Neural cell (in vitro differentiated cells): ENCODE results near the gene SMNDC1. TPM values are rescaled to one million over a fixed set of nuclear protein-coding genes. Genes with fewer than 3 reads are reported as not detected.

Experiments used
- H2AFZ ChIP-seq: fragments of 200-600, 300-800 bp; sonication (generic), shearing (Covaris generic); 2 replicates; pipeline ENCODE4 v1.6.0; 2014; ENCODE audit warnings: low read depth, mild to moderate bottlenecking, antibody characterized with exemption, low read length, moderate library complexity
- H3F3A ChIP-seq: fragments of 200-600 bp; shearing (Covaris generic); 2 replicates; pipeline ENCODE4 v1.6.1; 2016; ENCODE audit warnings: mild to moderate bottlenecking, moderate library complexity, mixed read lengths, antibody characterized with exemption, low read length; ENCODE audit not compliant: insufficient read depth, poor library complexity, severe bottlenecking
- H3K27ac ChIP-seq: fragments of 200-600, 300-800 bp; sonication (generic), shearing (Covaris generic); 2 replicates; pipeline ENCODE4 v1.5.1; 2014; ENCODE audit warnings: mild to moderate bottlenecking, low read length, moderate library complexity
- H3K27me3 ChIP-seq: fragments of 300-800, 200-600 bp; sonication (generic), shearing (Covaris generic); 2 replicates; pipeline ENCODE4 v1.6.0; 2014; ENCODE audit warnings: mild to moderate bottlenecking, low read depth, low read length, moderate library complexity; ENCODE audit not compliant: insufficient read depth
- H3K36me3 ChIP-seq: fragments of 300-800, 200-600 bp; sonication (generic), shearing (Covaris generic); 2 replicates; pipeline ENCODE4 v1.5.1; 2014; ENCODE audit warnings: mild to moderate bottlenecking, antibody characterized with exemption, low read length, moderate library complexity; ENCODE audit not compliant: insufficient read depth
- H3K4me2 ChIP-seq: fragments of 300-800, 200-600 bp; sonication (generic), shearing (Covaris generic); 2 replicates; pipeline ENCODE4 v1.6.0; 2014; ENCODE audit warnings: mild to moderate bottlenecking, low read length
- H3K4me3 ChIP-seq: fragments of 300-800, 200-600 bp; sonication (generic), shearing (Covaris generic); 2 replicates; pipeline ENCODE4 v1.5.1; 2014; ENCODE audit warnings: mild to moderate bottlenecking, low read length, moderate library complexity
- H3K79me2 ChIP-seq: fragments of 200-600 bp; shearing (Covaris generic); replicated peaks from 2 replicates; pipeline ENCODE4 v1.6.0; 2014; ENCODE audit warnings: mild to moderate bottlenecking, low read length, moderate library complexity; ENCODE audit not compliant: insufficient read depth
- H3K9ac ChIP-seq: fragments of 300-800, 200-600 bp; sonication (generic), shearing (Covaris generic); 2 replicates; pipeline ENCODE4 v1.6.1; 2016; ENCODE audit warnings: mild to moderate bottlenecking, low read length, mixed read lengths
- H3K9me2 ChIP-seq: fragments of 200-600 bp; shearing (Covaris generic); 2 replicates; pipeline ENCODE4 v1.6.1; 2016; ENCODE audit warnings: mild to moderate bottlenecking, low read length, mixed read lengths; ENCODE audit not compliant: insufficient read depth
- H3K9me3 ChIP-seq: fragments of 200-600, 300-800 bp; sonication (generic), shearing (Covaris generic); 2 replicates; pipeline ENCODE4 v1.6.1; 2016; ENCODE audit warnings: mild to moderate bottlenecking, mixed run types, low read length, moderate library complexity, mixed read lengths
- H4K20me1 ChIP-seq: fragments of 200-600 bp; shearing (Covaris generic); 2 replicates; pipeline ENCODE4 v1.6.1; 2016; ENCODE audit warnings: mild to moderate bottlenecking, mixed run types; ENCODE audit not compliant: insufficient read depth
- EP300 ChIP-seq: fragments of 450-650 bp; conservative IDR thresholded peaks from 2 replicates; pipeline ENCODE4 v1.6.1; 2014; ENCODE audit warnings: antibody characterized with exemption, mild to moderate bottlenecking, moderate library complexity; ENCODE audit not compliant: poor library complexity, severe bottlenecking
- EZH2 ChIP-seq: fragments of 200-600, 300-800 bp; shearing (Covaris generic), sonication (generic); IDR thresholded peaks from 2 replicates; pipeline ENCODE4 v1.6.1; 2014; ENCODE audit warnings: antibody characterized with exemption, low read length, borderline replicate concordance, mild to moderate bottlenecking; ENCODE audit not compliant: insufficient read depth, poor library complexity, severe bottlenecking
- MXI1 ChIP-seq: fragments of 450-650 bp; conservative IDR thresholded peaks from 2 replicates; pipeline ENCODE4 v1.6.1; 2014; ENCODE audit warnings: antibody characterized with exemption, mild to moderate bottlenecking; ENCODE audit not compliant: poor library complexity, severe bottlenecking
- POLR2AphosphoS5 ChIP-seq: IDR thresholded peaks from 2 replicates; pipeline ENCODE4 v1.6.1; 2012
- RAD21 ChIP-seq: fragments of 450-650 bp; conservative IDR thresholded peaks from 2 replicates; pipeline ENCODE4 v1.6.1; 2014; ENCODE audit warnings: antibody characterized with exemption, mild to moderate bottlenecking, moderate library complexity
- SMC3 ChIP-seq: fragments of 450-650 bp; conservative IDR thresholded peaks from 2 replicates; pipeline ENCODE4 v1.6.1; 2014; ENCODE audit warnings: antibody characterized with exemption, mild to moderate bottlenecking, moderate library complexity; ENCODE audit not compliant: poor library complexity
- TAF1 ChIP-seq: IDR thresholded peaks from 2 replicates; pipeline ENCODE4 v1.6.1; 2012; ENCODE audit warnings: low read depth
- polyA plus RNA-seq: library from polyadenylated mRNA; depleted of rRNA; stranded (reverse); fragments of >200 nt; gene quantifications from 2 replicates; pipeline ENCODE4 v1.2.3, GENCODE V29; 2014
- TF ChIP-seq, protein P1 (sequence below): IDR thresholded peaks from 2 replicates; pipeline ENCODE4 v1.6.1; 2012; ENCODE audit warnings: borderline replicate concordance
- TF ChIP-seq, protein P2 (sequence below): fragments of 450-650 bp; IDR thresholded peaks from 2 replicates; pipeline ENCODE4 v1.5.1; 2014; ENCODE audit warnings: antibody characterized with exemption, mild to moderate bottlenecking, moderate library complexity; ENCODE audit not compliant: poor library complexity, severe bottlenecking

The SMNDC1 gene
- polyA plus RNA-seq, 1 donor from 2014 or later = 25.9 TPM

DNA sequence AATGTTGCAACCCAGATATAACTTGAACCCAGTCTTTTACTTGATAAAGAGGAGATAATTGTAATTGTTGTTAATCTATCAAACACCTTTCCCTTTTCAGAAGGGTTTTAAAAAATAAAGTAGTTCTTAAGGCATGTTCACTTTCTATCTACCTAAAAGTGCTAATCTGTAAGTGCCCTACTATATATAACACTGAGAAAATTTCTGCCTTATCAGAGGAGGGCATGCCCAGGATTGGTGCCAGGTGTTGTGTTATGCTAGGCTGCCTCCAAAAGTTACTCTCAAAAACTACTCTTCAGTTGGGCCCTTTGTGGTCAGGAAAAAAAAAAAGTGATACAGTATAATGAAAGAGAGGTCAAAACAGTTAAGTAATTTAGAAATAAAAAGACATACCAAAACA lies 36.3 kb downstream of the SMNDC1 start:
- Histone ChIP-seq H3K9ac (no peak overlapping the region), H3K9me3 (no peaks in the 10 kb centered on the region), H3K27ac (no peak overlapping the region), H4K20me1 (no peaks in the 10 kb centered on the region), H3K27me3 (no peaks in the 10 kb centered on the region), H3K79me2 (peaks cover 6% of the 10 kb centered on the region), H2AFZ (no peak overlapping the region), H3K4me3 (no peak overlapping the region), H3F3A (peaks cover 3% of the 10 kb centered on the region), H3K4me2 (no peak overlapping the region), H3K9me2 (no peaks in the 10 kb centered on the region), H3K36me3 (no peaks in the 10 kb centered on the region)
- TF ChIP-seq POLR2AphosphoS5 = no peak
- TF ChIP-seq, protein P1, sequence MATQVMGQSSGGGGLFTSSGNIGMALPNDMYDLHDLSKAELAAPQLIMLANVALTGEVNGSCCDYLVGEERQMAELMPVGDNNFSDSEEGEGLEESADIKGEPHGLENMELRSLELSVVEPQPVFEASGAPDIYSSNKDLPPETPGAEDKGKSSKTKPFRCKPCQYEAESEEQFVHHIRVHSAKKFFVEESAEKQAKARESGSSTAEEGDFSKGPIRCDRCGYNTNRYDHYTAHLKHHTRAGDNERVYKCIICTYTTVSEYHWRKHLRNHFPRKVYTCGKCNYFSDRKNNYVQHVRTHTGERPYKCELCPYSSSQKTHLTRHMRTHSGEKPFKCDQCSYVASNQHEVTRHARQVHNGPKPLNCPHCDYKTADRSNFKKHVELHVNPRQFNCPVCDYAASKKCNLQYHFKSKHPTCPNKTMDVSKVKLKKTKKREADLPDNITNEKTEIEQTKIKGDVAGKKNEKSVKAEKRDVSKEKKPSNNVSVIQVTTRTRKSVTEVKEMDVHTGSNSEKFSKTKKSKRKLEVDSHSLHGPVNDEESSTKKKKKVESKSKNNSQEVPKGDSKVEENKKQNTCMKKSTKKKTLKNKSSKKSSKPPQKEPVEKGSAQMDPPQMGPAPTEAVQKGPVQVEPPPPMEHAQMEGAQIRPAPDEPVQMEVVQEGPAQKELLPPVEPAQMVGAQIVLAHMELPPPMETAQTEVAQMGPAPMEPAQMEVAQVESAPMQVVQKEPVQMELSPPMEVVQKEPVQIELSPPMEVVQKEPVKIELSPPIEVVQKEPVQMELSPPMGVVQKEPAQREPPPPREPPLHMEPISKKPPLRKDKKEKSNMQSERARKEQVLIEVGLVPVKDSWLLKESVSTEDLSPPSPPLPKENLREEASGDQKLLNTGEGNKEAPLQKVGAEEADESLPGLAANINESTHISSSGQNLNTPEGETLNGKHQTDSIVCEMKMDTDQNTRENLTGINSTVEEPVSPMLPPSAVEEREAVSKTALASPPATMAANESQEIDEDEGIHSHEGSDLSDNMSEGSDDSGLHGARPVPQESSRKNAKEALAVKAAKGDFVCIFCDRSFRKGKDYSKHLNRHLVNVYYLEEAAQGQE = no peak
- no peak for TF ChIP-seq SMC3
- no peak for TF ChIP-seq TAF1
- no peak for TF ChIP-seq EP300
- no peak for TF ChIP-seq RAD21
- no peak for TF ChIP-seq EZH2
- no peak for TF ChIP-seq MXI1

DNA sequence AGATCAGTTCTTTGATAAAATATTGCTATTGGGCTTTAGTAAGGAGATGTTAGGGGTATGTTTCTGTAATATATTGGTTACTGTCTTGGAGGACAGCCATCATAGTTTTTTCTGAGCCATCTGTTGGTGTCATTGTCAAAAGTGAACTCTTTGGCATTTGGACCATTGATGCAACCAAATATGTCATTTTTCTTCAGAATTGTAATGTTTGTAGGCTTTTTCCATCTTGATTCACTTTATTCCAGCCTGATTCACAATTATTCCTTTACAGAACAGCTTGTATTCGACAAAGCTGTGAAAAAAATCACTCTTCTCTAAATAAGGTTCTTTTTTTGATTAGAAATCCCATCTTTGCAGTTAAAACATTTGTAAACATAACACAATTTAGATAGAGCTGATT lies 37.4 kb downstream of the SMNDC1 start:
- no peaks in the 10 kb centered on the region for H3K27me3 ChIP-seq
- no peaks in the 10 kb centered on the region for H3K36me3 ChIP-seq
- H3K4me2 ChIP-seq = no peak overlapping the region
- no peaks in the 10 kb centered on the region for H3K9me3 ChIP-seq
- H4K20me1 ChIP-seq = no peaks in the 10 kb centered on the region
- TF ChIP-seq POLR2AphosphoS5 = no peak
- no peak for TF ChIP-seq EZH2
- no peak for TF ChIP-seq SMC3
- peaks cover 3% of the 10 kb centered on the region for H3F3A ChIP-seq
- no peak overlapping the region for H2AFZ ChIP-seq
- peaks cover 6% of the 10 kb centered on the region for H3K79me2 ChIP-seq
- H3K27ac ChIP-seq = no peak overlapping the region
- H3K9me2 ChIP-seq = no peaks in the 10 kb centered on the region
- H3K4me3 ChIP-seq = no peak overlapping the region
- no peak overlapping the region for H3K9ac ChIP-seq

DNA sequence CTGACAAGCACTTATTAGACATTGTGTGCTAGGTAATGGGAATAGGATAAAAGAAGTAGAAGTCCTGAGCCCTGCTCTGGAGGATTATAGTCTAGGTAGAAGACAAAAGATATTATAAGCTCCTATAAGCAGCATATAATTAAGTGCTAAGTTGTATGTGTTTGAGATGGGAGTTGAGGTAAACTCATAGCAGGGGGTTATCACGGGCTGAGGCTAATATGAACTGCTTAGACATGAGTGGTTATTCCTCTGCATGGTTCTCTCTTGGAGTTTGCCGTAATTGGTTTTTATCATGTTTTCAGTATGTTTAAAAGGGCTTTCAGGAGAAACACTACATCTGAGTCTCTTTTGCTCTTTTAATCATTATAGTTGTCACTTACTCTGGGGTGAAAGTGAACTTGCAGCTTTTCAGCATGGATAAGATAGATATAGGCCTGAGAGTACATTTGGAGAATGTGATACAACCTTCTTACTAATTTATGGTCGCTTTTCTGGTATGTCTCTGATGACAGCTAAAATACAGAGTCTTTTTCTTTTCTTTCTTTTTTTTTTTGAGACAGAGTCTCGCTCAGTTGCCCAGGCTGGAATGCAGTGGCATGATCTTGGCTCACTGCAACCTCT lies 39.0 kb downstream of the SMNDC1 start:
- no peak overlapping the region for H2AFZ ChIP-seq
- no peaks in the 10 kb centered on the region for H3K36me3 ChIP-seq
- no peak for TF ChIP-seq MXI1
- no peak for TF ChIP-seq TAF1
- TF ChIP-seq, protein P2, sequence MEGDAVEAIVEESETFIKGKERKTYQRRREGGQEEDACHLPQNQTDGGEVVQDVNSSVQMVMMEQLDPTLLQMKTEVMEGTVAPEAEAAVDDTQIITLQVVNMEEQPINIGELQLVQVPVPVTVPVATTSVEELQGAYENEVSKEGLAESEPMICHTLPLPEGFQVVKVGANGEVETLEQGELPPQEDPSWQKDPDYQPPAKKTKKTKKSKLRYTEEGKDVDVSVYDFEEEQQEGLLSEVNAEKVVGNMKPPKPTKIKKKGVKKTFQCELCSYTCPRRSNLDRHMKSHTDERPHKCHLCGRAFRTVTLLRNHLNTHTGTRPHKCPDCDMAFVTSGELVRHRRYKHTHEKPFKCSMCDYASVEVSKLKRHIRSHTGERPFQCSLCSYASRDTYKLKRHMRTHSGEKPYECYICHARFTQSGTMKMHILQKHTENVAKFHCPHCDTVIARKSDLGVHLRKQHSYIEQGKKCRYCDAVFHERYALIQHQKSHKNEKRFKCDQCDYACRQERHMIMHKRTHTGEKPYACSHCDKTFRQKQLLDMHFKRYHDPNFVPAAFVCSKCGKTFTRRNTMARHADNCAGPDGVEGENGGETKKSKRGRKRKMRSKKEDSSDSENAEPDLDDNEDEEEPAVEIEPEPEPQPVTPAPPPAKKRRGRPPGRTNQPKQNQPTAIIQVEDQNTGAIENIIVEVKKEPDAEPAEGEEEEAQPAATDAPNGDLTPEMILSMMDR = no peak
- TF ChIP-seq, protein P1 = no peak
- no peak for TF ChIP-seq POLR2AphosphoS5
- no peak for TF ChIP-seq EZH2
- no peak for TF ChIP-seq RAD21
- H3K4me3 ChIP-seq = no peak overlapping the region
- no peaks in the 10 kb centered on the region for H3K9me3 ChIP-seq
- H3K79me2 ChIP-seq = peaks cover 6% of the 10 kb centered on the region
- H3K4me2 ChIP-seq = no peak overlapping the region
- no peak overlapping the region for H3K9ac ChIP-seq
- H3K9me2 ChIP-seq = no peaks in the 10 kb centered on the region
- H3K27ac ChIP-seq = no peak overlapping the region
- H4K20me1 ChIP-seq = no peaks in the 10 kb centered on the region
- H3F3A ChIP-seq = peaks cover 3% of the 10 kb centered on the region
- H3K27me3 ChIP-seq = no peaks in the 10 kb centered on the region
